Measurements from ENCODE around the gene GINS3.

GINS3 gene
- 1.3 to 17.2 (median 10.1) reads per million in 18 experiments for total RNA-seq

DNA sequence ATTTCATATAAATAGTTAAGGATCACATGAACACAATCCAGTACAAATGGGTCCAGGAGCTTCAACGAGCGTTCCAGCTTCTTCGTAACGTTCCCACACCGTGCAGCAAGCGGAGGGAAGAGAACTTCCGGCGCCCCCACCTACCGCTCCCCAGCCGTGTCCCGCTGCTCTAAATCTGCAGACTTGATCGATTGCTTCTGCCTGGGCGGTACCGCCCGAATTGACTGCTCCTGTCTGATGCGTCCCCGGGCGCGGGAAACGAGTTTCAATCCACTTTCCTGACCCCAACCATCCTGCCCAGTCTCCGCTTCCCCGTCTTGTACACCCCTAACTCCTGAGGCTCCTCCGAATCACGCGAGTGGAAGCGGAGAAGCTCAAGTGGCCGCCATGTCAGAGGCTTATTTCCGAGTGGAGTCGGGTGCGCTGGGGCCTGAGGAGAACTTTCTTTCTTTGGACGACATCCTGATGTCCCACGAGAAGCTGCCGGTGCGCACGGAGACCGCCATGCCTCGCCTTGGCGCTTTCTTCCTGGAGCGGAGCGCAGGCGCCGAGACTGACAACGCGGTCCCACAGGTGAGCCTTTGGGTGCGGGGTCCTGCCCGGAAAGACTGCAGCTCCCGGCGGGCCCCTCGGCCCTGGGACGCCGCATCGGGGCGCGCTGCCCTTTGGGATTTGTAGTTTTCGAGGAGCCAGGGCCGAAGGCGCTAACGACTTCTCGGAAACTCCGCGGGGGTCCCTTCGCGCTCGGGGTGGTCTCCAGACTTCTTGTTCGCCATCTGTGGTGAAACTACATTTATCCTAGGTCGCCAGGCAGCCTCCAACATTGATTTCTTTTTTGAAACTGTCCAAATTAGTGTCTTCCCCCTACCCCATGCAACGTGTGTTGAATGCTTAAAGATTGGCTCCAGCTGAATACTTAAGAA, at the start of gene GINS3:
GINS3 (plus strand) TSS at position 257 of the 923 bp plus-strand sequence; CDS start at position 388, 131 bp downstream.
- DNase-seq: peak; percentile 79 to 85

DNA sequence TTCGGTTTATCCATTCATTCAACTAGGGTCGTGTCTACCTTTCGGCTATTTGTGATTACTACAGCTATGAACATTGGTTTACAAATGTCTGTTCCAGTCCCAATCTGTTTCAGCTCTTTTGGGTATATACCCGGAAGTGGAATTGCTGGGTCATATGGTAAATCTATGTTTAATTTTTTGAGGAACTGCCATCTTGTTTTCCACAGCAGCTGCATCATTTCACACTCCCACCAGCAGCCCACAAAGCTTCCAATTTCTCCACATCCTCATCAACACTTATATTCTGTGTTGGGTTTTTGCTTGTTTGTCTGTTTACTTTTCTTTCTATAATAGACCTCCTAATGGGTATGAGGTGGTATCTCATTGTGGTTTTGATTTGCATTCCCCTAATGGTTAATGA, 48.7 kb upstream of the GINS3 start:
- DNase-seq: peak; percentile 7 to 59

DNA sequence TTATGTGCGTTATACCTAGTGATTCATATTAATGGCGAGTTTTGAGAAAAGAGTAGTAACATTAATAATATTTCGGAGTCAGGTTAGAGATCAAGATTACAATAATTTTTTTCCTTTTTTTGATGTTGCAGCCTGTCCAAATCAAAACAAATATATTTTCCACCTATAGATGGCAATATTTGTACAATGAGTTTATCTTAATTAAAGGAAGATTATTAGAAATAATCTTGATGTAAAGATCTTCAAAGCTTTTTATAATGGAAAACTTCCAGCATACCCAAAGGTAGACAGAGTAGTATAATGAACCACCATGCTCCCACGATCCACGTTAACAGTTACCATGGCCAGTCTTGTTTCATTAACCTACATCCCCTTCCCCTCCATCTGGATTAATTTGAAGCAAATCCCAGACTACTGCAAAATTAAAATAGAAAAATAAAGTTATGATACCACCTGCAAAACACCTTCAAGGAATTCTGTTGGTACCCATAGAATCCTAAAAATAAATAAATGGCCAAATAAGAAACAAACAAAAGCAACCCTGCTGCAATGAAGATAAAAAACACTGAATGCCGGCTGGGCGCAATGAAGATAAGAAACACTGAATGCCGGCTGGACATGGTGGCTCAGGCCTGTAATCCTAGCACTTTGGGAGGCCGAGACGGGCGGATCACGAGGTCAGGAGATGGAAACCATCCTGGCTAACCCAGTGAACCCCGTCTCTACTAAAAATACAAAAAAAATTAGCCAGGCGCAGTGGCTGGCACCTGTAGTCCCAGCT, 46.5 kb upstream of the GINS3 start:
- peak in 1 of 2 donors; percentile 6 for DNase-seq

DNA sequence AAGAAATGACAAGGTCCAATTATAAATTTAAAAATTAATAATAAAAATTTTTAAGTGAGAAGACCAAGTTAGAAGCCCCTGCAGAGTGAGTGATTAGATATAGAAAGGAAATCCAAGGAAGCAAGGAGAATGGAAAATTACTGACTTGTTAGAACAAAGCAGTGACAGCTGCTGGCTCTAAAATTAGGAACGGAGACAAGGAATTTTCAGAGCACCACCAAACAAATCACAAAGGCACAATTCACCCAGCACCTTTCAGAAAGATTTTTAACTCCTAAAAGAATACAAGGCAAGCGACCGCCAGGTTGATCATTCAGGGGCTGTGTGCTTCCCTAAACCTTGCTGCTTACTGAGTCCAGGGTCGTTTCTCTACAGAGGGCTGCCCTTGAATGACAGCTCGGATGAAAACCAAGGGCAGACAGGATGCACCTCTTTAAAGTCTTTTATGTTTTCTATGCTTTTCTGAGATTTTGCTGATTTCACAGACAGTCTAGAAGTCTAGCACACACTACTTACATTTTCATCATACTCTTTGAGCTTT, 45.4 kb upstream of the GINS3 start:
- DNase-seq: no peak

DNA sequence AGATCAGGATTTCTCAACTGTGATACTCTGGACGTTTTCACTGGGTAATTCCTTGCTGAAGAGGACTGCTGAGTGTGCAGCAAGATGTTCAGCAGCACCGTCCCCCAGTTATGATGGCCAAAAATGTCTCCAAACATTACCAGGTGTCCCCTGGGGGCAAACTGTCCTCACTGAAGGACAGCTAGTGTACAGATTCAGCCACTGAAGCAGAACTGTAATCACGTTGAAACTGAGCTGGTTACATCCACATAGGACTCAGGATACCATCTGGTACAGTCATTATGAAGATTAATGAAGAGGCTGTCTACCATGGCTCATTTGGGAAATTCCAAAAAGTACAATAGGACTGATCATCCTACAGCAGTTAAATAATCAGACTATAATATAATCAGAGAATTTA, 43.3 kb upstream of the GINS3 start:
- DNase-seq: no peak

DNA sequence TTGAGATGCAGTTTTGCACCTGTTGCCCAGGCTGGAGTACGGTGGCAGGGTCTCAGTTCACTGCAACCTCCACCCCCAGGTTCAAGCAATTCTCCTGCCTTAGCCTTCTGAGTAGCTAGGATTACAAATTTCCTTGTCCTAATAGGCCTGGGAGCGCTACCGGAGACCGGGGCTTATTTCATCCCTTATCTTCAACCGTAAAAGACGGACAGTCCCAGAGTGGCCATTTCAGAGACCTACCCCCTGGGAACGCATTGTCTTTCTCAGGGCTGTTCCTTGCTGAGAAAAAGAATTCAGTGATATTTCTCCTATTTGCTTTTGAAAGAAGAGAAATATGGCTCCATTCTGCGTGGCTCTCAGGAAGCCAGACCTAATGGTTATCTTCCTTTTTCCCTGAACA, 39.6 kb upstream of the GINS3 start:
- no peak for DNase-seq

DNA sequence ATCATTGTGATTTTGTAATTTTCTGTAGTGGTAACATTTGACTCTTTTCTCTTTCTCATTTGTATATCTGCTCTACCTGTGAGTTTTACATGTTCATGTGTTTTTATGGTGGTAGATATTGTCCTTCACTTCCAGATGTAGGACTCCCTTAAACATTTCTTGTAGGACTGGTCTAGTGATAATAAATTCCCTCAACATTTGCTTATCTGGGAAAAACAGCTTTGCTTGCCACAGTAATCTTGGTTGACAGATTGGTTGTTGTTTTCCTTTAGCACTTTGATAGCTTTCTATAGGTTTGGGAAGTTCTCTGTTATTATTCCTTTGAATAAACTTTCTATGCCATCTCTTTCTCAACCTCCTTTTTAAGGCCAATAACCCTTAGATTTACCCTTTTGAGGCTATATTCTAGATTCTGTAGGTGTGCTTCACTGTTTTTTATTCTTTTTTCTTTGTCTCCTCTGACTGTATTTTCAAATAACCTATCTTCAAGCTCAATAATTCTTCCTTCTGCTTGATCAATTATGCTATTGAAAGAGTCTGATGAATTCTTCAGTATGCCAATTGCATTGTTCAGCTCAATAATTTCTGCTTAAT, 32.1 kb upstream of the GINS3 start:
- no peak for DNase-seq

DNA sequence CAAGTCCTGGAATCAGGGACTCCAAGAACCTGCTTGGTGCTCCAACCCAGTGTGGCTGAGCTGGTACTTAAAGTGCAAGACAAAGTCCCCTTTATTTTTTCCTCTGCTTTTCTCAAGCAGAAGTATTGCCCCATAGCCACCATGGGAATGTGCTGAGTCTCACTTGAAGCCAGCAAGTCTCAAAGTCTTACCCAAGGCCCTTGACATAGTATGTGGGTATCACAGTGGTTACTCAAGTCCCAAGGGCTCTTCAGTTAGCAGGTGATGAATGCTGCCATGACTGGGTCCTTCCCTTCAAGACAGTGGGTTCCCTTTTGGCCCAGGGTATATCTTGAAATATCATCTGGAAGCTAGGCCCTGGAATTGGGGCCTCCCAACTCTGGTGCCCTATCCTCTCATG, 30.5 kb upstream of the GINS3 start:
- DNase-seq: peak; percentile 7 to 51

DNA sequence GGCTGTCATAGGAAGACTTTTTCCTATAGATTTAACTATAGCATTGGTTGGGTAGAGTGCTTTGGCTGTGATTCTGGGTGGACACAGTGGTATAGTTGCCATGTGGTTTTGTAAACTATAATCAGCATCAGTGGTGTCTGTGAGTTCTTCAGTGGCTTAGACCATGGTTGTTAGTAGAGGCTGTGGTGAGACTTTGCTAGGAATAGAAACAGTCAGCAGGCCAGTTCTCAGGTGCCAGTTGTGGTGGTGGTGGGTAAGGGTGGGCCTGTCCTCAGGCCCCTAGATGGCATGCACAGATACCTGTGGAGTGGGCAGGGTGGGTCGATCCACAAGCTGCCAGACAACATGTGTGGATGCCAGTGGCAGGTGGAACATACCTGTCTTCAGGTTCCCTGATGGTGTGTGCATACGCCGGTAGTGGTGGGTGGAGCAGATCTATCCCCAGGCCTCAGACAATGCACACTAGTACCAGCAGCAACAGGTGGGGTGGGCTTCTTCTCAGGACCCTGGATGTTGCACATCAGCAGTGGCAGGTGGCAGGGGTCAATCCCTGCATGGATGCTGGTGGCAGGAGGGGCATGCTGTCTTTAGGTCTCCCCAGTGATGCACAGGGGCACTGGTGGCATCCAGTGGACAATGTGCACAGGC, 28.4 kb upstream of the GINS3 start:
- no peak for DNase-seq

DNA sequence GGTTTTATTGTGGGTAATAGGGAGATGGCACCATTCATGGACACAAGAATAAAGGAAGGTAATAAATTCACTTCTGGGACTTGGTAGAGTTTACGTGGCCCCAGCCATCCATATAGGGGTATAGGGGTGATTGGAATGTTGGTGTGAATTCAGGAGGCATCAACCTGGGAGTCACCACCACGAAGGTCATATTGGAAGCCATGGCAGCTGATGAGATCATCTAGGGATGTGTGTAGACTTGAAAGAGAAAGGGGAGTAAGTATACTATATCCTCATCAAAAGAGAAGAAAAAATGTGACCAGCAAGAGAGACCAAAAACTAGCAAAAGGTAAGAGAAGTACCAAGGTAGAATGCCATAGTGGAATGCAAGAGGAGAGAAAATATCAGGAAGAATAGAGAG, 26.6 kb upstream of the GINS3 start:
- no peak for DNase-seq

DNA sequence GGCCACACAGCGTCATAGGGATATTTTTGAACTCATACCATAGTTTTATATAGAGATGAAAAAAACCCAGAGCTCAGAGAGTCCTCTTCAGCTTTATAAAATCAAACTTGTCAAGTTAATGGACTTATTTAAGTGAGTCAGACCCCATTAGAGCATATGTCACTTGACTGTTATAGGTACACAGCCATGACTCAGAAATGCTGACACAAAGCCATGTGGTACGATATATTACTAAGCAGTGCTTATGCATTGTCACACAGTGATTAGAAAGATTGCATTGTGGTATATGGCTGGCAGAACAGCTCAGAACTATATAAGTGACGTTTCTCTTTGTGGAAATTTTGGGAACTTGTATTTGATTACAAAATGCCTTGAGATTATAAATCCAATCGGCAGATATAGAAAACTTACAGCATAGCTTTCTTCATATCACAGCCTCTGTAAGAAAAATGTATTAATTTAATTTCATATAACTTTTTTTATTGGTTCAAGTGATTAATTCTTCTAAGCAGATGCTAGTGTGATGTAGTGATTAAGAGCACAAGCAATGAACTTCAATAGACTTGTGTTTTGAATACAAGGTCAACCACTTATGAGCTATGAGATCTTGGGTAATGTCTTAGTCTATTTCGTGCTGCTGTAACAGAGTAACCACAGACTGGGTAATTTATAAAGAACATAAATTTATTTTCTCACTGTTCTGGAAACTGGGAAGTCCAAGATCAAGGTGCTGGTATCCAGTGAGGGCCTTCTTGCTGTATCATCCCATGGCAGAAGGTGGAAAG, 25.8 kb upstream of the GINS3 start:
- DNase-seq: peak; percentile 80 to 88

DNA sequence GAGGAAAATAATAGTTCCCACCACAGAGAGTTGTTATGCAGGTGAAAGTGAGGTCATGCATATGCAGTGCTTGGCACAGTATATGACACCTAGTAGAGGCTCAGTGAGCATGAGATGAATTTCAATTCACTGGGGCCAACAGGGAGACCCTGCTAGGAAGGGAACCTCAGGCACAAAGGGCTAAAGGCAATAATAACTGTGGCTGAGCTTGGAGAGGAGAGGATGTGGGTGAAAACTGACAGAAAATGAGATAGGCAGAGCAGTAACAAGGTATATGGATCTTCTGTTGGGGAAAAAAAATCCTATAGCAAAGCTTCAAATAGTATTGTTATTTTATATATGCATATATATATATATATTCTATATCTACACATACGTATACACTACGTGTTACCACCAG, 25.0 kb upstream of the GINS3 start:
- DNase-seq: no peak

DNA sequence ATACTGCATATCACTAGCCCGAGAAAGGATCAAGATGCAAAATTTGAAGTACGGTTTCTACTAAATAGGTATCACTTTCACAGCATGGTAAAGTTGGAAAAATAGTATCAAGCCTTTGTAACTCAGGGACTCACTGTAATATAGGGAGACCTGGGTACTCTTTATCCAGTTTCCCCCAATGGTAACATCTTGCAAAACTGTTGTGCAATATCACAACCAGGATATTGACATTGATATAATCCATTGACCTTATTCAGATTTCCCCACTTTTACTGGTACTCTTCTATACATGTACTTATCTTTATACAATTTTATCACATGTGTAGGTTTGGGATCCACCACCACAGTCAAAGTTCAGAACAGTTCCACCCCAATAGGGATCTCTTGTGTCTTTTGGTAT, 20.4 kb upstream of the GINS3 start:
- DNase-seq: no peak

DNA sequence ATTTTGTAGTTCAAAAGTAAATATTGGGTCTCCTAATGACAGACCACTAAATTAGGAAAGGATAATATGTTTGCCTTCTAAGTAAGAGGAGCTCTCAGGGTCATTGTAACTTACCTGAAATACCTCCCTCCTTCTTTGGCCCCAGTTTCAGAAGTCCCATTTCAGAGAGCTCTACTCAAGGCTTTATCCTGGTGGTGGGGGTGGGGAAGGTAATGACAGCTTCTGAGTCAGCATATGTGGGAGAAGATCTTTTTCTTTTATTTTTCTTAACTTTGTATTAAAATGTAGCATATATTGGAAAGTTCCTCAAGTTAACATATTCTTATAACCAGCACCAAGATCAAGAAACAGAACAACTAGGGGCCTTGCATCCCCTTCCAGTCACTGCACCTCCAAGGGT, 16.9 kb upstream of the GINS3 start:
- no peak for DNase-seq

DNA sequence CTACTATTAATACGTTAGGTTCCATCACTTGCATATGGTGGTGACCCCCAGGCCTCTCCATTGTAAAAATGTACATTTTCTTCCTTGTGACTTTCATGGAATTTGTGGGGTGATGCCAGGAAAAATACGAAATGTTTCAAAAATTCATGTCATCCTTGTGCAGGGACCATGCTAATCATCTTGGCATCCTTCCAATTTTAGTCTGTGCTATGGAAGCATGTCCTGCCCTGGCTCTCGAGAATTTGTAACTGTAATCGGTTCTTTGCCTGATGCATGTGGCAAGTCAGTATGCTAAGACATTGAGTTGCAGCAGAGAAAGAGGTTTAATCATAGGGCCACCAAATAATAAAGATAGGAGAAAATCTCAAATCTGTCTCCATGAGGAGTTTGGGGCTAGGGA, 14.3 kb upstream of the GINS3 start:
- DNase-seq: no peak

DNA sequence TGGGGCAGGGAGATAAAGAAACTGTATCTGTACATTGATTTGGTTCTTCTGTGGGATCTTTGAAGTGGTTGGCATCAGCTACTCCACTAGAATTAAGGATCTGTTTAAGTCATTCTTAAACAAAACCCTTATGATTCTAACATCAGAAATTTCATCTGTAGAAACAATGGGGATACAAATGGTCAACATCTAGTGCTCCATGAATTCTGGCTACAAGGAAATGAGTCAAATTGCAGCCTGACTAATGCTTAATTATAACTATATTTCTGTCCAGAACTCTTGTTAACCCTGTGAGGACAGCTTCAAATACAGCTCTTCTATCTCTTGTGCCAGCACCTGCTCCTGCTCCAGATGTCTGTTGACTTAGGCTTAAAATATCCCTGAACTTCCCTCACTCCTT, 13.9 kb upstream of the GINS3 start:
- no peak for DNase-seq

DNA sequence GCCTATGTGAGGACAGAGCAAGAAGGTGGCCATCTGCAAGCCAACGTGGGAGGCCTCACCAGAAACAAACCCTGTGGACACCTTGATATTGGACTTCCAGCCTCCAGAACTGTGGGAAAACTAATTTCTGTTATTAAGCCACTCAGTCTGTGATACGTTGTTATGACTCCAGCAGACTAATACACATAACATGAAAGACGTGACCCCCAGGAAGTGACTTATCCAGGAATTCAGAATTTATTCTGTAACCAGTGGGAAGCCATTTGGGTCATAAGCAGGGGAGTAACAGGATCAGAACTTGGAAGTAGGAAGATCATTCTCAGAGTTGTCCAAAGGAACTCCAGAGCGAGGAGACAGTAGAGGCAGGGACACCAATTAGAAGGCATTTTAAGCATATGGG, 12.5 kb upstream of the GINS3 start:
- no peak for DNase-seq

DNA sequence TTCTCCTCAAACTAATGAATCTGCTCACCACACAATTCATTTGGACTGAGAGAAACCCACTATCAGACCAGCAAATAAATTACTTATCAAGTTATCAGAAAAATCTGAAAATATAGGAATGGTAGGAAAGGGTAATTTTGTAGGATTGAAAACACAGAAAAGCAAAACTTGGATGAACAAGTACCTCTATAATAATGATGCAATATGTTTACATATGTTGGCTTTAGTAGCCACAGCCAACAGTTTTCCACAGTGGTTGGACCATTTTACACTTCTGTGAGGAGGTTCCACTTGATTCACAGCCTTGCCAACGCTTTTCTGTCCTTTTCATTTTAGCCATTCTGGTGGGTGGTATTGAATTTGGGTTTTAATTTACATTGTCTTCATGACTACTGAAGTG, 10.6 kb upstream of the GINS3 start:
- no peak for DNase-seq

DNA sequence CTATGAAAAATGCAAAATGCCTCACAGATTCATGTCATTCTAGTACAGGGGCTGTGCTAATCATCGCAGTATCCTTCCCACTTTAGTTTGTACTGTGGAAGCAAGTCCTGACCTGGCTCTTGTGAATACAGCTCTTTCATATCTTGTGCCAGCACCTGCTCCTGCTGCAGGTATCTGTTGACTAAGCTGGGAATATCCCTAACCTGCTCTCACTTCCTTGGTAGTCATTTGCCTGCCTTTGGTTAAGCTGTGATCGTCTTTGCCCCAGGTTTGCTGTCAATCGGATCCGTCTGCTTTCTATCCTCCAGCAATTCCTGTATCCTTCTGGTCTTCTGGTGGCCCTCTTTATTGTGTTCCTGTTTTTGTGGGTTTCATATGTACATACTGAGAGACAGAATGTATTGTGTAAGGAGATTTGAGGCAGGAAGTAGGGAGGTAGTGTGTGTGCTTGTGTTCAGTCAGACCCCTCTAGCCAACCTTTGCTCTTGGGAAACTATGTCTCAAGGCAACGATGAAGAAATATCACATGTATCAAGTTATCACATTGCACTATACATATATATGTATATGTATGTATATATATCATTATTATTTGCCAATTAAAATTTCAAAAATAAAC, 7.7 kb upstream of the GINS3 start:
- DNase-seq: peak; percentile 11 to 64

DNA sequence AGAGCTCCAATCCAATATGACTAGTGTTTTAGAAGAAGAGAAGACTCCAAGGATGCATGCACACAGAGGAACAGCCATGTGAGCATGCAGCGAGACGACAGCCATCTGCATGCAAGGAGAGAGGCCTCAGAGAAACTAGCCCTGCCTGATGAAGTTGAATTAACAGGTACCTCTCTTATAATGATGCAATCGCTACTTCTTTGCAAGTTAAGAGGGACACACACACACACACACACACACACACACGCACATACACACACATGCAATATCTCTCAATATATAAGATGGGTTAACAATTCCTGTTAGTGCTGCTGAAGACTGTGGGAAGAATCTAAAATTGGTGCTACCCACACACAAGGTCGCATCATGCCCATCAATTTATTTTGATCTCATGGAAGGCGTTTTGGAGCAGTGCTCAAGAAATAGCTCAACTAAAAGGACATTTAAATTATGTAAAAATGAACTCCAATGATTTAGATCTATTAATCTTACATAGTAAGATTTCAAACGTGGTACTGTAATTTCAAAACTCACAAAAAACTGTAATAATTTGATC, 7.0 kb upstream of the GINS3 start:
- no peak for DNase-seq

DNA sequence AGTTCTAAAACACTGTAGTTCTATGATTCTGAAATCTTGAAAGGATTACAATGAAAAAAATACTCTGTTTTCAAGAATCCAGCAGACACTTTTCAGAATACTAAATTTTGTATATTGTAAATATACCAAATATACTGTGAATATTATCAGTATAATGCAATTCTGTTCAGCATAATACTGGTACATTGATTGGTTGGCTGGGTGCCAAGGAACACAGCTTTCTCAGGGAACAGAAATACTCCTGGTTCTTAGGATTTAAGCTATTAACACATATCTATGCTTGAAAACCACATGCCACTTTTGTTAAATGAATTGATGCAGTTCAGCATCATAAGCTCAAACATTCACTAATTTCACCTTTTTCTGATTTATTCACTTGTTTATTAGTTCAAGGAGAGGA, 2.5 kb upstream of the GINS3 start:
- DNase-seq: no peak

Measured in inflammatory macrophage (primary cell).